ENCODE results near the gene ALDOC. TPM values are rescaled to one million over a fixed set of nuclear protein-coding genes. Genes with fewer than 3 reads are reported as not detected.

Gene ALDOC
- total RNA-seq, 1 experiment from 2014 or later: 53.2 TPM

DNA sequence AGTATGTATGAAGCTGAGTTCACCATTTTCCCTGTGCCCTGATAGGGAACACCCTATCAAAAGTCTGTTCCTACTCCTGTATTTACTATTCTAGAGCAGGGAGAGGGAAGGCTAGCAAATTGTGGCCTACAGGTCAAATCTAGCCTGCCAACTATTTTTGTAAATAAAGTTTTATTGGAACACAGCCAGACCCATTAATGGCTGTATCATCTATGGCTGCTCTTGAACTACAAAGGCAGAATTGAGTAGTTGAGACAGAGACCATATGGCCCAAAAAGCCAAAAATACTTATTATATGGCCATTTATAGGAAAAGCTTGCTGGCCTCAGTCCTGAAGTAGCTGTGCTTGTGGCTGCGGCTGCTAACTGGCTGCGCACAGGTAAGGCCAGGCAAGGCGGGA, 4.3 kb upstream of the ALDOC start:
- no peak overlapping the region for H4K5ac ChIP-seq (ENCODE audit: insufficient read length, low read depth, low read length)
- no peak overlapping the region for H3T11ph ChIP-seq (ENCODE audit: low read length)
- H3K79me2 ChIP-seq (ENCODE audit: insufficient read depth, low read length): no peaks in the 10 kb centered on the region
- H3K4me2 ChIP-seq (ENCODE audit: insufficient read depth, insufficient read length, low read length): no peak overlapping the region
- H3K9ac ChIP-seq (ENCODE audit: extremely low read depth, insufficient read length, low read length): no peak overlapping the region
- H4K8ac ChIP-seq (replicated peaks; ENCODE audit: insufficient read length, low read depth, low read length): no peak overlapping the region
- Mint-ChIP-seq H3K4me3 (no peak overlapping the region), H3K9me3 (no peaks in the 10 kb centered on the region; a peak in 1 of 5 replicates), H3K27ac (no peak overlapping the region), H3K27me3 (ENCODE audit: low read depth) (no peaks in the 10 kb centered on the region), H3K36me3 (ENCODE audit: insufficient read depth in 1 of 3, low read depth in 3 of 3) (peaks cover 26 to 40% (median 33%) of the 10 kb centered on the region in 3 experiments; a peak in 6 of 7 replicates), H3K4me1 (peaks cover 9 to 12% of the 10 kb centered on the region in 2 experiments)
- H3K27ac ChIP-seq (ENCODE audit: insufficient read length, low read depth, low read length): no peak overlapping the region
- H2BK5ac ChIP-seq (ENCODE audit: insufficient read length, low read length): no peak overlapping the region
- H3K23ac ChIP-seq (ENCODE audit: insufficient read length, low read depth, low read length): no peak overlapping the region
- no CpG with 5 or more reads among the region's 3 CpGs for WGBS (ENCODE audit: extremely low coverage, insufficient read length, low lambda C conversion rate)
- H4K20me1 ChIP-seq (ENCODE audit: control insufficient read depth, insufficient read depth, insufficient read length): peaks cover 2% of the 10 kb centered on the region
- H2AFZ ChIP-seq (ENCODE audit: low read length): no peak overlapping the region
- TF ChIP-seq, protein P1, sequence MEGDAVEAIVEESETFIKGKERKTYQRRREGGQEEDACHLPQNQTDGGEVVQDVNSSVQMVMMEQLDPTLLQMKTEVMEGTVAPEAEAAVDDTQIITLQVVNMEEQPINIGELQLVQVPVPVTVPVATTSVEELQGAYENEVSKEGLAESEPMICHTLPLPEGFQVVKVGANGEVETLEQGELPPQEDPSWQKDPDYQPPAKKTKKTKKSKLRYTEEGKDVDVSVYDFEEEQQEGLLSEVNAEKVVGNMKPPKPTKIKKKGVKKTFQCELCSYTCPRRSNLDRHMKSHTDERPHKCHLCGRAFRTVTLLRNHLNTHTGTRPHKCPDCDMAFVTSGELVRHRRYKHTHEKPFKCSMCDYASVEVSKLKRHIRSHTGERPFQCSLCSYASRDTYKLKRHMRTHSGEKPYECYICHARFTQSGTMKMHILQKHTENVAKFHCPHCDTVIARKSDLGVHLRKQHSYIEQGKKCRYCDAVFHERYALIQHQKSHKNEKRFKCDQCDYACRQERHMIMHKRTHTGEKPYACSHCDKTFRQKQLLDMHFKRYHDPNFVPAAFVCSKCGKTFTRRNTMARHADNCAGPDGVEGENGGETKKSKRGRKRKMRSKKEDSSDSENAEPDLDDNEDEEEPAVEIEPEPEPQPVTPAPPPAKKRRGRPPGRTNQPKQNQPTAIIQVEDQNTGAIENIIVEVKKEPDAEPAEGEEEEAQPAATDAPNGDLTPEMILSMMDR (conservative IDR thresholded peaks at IDR 0.05): no peak
- H3K27me3 ChIP-seq (ENCODE audit: insufficient read depth, low read length): no peaks in the 10 kb centered on the region
- H3K18ac ChIP-seq (ENCODE audit: insufficient read length, low read depth, low read length): no peak overlapping the region
- H2AK5ac ChIP-seq (ENCODE audit: insufficient read length, low read length): no peak overlapping the region
- H3K56ac ChIP-seq (ENCODE audit: insufficient read length, low read depth, low read length): no peak overlapping the region
- H2BK20ac ChIP-seq (ENCODE audit: low read depth, low read length, poor library complexity, severe bottlenecking): no peak overlapping the region
- H3K4me1 ChIP-seq (ENCODE audit: insufficient read depth, low read length): no peaks in the 10 kb centered on the region
- no peaks in the 10 kb centered on the region for H3K79me1 ChIP-seq (ENCODE audit: insufficient read depth, low read depth, low read length, poor library complexity, severe bottlenecking)
- H2BK120ac ChIP-seq (ENCODE audit: low read depth, low read length, poor library complexity, severe bottlenecking): no peak overlapping the region
- H2BK12ac ChIP-seq (ENCODE audit: insufficient read length, low read depth, low read length): no peak overlapping the region
- no peaks in the 10 kb centered on the region for H3K9me3 ChIP-seq (ENCODE audit: control insufficient read depth, low read depth, low read length)
- H4K91ac ChIP-seq (ENCODE audit: insufficient read length, low read depth, low read length): no peak overlapping the region
- H3K4ac ChIP-seq (ENCODE audit: low read depth, low read length): no peak overlapping the region
- no peak overlapping the region for H2BK15ac ChIP-seq (ENCODE audit: low read depth, low read length)
- H3K23me2 ChIP-seq (ENCODE audit: insufficient read length, low read depth, low read length, poor library complexity, severe bottlenecking): no peaks in the 10 kb centered on the region
- H3K14ac ChIP-seq (ENCODE audit: insufficient read depth, low read length): no peak overlapping the region
- no peak for DNase-seq

Measured in H9 (cell line).